NB4 (cell line): ENCODE data around the gene GUCY1A1.

Source experiments
- MYC ChIP-seq: IDR thresholded peaks from 2 replicates; pipeline ENCODE4 v1.6.1; 2011; ENCODE audit warnings: low read depth, low read length
- POLR2A ChIP-seq: IDR thresholded peaks from 2 replicates; pipeline ENCODE4 v1.6.1; 2011; ENCODE audit warnings: mild to moderate bottlenecking; ENCODE audit not compliant: insufficient read length; ENCODE audit errors: extremely low read depth
- TF ChIP-seq, protein P1 (sequence below): IDR thresholded peaks from one replicate; pipeline ENCODE4 v1.5.1; 2012; ENCODE audit warnings: low read depth, low read length
- TF ChIP-seq, protein P2 (sequence below): IDR thresholded peaks from 2 replicates; pipeline ENCODE4 v1.6.1; 2011; ENCODE audit warnings: low read depth, low read length

DNA sequence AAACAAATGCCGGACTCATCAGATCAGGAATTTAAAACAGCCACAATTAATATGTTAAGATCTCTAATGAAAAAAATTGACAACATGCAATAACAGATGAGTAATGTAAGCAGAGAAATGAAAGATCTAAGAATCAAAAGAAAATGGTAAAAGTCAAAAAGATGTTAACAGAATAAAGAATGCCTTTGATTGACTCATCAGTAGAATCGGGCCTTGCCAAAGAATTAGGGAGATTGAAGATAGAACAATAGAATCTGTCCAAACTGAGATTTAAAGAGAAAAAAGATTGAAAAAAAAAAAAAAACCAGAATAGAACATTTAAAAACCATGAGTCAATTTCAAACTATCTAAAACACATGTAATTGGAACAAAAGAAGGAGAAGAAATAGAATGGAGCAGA is 25.9 kb upstream of the GUCY1A1 start:
- TF ChIP-seq, protein P1, sequence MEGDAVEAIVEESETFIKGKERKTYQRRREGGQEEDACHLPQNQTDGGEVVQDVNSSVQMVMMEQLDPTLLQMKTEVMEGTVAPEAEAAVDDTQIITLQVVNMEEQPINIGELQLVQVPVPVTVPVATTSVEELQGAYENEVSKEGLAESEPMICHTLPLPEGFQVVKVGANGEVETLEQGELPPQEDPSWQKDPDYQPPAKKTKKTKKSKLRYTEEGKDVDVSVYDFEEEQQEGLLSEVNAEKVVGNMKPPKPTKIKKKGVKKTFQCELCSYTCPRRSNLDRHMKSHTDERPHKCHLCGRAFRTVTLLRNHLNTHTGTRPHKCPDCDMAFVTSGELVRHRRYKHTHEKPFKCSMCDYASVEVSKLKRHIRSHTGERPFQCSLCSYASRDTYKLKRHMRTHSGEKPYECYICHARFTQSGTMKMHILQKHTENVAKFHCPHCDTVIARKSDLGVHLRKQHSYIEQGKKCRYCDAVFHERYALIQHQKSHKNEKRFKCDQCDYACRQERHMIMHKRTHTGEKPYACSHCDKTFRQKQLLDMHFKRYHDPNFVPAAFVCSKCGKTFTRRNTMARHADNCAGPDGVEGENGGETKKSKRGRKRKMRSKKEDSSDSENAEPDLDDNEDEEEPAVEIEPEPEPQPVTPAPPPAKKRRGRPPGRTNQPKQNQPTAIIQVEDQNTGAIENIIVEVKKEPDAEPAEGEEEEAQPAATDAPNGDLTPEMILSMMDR: no peak
- TF ChIP-seq, protein P2, sequence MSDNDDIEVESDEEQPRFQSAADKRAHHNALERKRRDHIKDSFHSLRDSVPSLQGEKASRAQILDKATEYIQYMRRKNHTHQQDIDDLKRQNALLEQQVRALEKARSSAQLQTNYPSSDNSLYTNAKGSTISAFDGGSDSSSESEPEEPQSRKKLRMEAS: no peak
- no peak for TF ChIP-seq MYC
- TF ChIP-seq POLR2A: no peak
